ENCODE results near the gene ISG15.

ISG15 gene

DNA sequence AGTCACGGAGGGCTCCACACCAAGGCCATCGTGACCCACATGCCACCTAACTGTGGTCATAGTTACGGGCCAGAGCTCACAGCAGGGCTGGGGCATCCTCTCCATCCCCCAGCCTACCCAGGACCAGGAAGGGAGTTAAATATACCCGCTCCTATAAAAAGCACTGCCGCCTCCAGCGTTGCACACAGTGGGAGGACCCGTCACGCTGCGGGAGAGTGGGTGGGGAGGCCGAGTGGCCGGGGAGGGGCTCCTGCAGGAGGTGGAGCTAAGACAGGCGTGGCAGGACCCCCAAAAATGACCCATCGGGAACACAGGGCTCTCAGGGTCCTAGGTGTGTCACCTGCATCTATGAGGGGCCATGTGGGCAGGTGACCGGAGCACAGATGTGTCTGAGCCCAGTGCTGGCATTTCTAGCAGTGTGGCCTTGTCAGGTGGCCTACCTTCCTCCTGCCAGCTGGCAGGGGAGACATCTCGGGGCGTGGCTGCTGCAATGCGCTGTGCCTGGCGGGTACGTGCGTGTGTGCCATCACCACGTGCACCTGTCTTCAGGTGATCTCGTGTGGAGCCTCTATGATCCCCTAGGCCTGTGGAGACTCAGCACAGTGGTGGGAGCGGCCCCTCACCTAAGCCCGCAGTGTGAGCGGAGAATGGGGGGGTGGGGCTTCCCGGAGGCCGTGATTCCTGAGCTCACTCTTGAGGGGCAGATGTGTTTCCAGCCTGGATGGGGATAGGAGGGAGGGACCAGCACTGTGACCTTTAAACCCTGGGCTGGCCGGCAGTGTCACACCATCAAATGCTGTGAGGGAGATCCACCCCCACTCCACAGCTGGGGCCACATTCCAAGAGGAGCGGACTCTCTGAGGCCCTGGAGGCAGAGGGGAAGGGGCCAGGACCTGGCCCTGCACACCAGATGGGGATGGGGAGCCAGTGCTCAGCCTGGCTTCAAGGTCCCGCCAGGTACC lies 24.4 kb downstream of the ISG15 start:
- DNase-seq (ENCODE audit: low read depth), result no peak
- H3K4me3 ChIP-seq (ENCODE audit: control insufficient read depth, low read depth, low read length), result no peak overlapping the region
- TF ChIP-seq, protein P1, sequence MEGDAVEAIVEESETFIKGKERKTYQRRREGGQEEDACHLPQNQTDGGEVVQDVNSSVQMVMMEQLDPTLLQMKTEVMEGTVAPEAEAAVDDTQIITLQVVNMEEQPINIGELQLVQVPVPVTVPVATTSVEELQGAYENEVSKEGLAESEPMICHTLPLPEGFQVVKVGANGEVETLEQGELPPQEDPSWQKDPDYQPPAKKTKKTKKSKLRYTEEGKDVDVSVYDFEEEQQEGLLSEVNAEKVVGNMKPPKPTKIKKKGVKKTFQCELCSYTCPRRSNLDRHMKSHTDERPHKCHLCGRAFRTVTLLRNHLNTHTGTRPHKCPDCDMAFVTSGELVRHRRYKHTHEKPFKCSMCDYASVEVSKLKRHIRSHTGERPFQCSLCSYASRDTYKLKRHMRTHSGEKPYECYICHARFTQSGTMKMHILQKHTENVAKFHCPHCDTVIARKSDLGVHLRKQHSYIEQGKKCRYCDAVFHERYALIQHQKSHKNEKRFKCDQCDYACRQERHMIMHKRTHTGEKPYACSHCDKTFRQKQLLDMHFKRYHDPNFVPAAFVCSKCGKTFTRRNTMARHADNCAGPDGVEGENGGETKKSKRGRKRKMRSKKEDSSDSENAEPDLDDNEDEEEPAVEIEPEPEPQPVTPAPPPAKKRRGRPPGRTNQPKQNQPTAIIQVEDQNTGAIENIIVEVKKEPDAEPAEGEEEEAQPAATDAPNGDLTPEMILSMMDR (conservative IDR thresholded peaks at IDR 0.05; ENCODE audit: control insufficient read depth, insufficient read depth, low read depth, low read length), result no peak

DNA sequence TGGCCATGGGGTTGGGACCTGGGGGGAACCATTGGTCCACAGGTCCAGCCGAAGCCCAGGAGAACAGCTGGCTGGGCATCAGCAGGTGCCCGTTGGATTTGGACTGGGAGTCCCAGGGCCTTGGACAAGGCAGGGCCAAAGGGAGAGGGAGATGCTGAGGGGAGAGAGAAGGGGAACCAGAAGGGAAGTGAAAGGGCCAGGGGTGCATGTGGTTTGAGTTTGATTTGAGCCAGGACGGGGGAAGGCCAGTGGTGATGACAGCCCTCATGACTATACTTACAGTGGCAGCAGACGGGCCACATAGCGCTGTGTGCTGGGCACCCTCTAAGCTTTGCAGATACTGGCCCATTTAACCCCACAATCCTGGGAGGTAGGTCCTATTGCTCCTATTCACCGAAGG lies 25.4 kb downstream of the ISG15 start:
- TF ChIP-seq, protein P1 (conservative IDR thresholded peaks at IDR 0.05; ENCODE audit: control insufficient read depth, insufficient read depth, low read depth, low read length), result no peak
- H3K4me3 ChIP-seq (ENCODE audit: control insufficient read depth, low read depth, low read length), result no peak overlapping the region
- DNase-seq (ENCODE audit: low read depth), result no peak

DNA sequence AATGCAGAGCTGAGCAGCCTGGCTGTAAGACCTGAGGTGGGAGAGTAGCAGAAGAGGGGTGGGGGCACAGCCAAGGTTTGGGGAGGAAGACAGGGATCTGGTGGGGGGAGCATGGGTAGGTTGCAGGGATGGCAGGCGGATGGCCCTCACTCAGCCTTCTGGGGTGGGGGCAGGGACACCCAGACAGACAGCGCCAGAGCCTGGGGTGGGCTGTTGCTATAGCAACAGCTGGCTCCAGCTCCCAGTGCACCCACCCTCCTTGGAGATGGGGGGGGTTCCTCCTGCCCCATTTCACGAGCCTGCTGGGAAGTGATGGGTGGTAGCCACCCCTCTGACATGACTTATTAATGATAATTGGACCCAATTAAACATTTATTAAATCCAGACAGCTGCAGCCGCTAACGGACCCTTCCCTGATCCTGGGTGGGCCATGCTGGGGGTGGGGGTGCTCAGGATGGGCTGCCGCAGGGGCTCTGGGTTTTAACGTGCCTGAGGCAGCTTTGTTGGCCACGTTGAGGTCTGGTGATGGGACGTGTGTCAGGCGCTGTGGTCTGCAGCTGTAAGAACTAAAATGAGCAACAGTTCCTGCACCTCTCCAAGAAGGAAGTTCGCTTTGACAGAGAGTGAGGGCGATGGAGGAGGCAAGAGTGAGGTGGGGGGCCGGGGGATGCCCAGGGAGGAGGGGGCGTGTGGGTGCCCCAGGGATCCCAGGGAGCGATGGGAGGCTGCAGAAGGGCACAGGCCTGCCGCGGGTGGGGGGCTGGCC lies 26.0 kb downstream of the ISG15 start:
- DNase-seq (ENCODE audit: low read depth), result no peak
- no peak overlapping the region for H3K4me3 ChIP-seq (ENCODE audit: control insufficient read depth, low read depth, low read length)
- TF ChIP-seq, protein P1 (conservative IDR thresholded peaks at IDR 0.05; ENCODE audit: control insufficient read depth, insufficient read depth, low read depth, low read length), result no peak

DNA sequence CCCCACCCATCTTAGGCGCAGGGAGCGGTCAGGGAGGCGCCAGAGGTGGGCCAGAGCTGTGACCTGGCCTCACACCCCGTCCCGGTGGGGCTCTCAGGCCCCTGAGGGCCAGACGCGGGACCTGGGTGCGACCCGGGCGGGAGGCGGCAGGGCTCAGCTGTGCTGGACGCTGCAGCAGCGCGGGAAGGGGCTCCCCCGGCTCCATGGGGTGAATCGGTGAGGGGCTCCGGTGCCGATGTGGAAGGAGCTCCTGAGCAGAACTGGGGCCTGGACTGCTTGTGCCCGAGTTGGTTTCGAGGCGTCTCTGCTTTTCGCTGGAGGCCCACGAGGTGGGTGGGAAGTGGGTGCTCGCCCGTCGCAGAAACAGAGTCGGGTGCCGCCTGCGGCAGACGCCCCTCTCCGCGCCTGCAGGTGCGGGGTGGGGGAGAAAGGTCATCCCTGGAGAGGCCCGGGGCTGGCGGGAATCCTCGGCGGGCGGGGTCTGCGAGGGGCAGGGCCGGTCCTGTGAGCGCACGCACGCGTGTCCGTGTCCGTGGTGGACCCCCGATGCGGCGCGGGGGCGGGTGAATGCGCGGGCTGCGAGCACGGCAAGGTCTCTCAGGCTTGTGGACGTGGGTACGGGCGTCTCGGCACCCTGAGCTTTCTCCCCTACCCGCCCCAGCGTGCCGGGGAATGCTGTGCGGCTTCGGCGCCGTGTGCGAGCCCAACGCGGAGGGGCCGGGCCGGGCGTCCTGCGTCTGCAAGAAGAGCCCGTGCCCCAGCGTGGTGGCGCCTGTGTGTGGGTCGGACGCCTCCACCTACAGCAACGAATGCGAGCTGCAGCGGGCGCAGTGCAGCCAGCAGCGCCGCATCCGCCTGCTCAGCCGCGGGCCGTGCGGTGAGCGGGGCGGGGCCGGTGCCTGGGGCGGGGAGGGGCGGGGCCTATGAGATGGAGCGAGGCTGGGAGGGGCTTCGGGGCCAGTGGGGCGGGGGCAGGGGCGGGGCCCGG lies 27.0 kb downstream of the ISG15 start:
- DNase-seq (ENCODE audit: low read depth), result peak; percentile 59
- TF ChIP-seq, protein P1 (conservative IDR thresholded peaks at IDR 0.05; ENCODE audit: control insufficient read depth, insufficient read depth, low read depth, low read length), result no peak
- peak overlapping the region; percentile 15 for H3K4me3 ChIP-seq (ENCODE audit: control insufficient read depth, low read depth, low read length)

DNA sequence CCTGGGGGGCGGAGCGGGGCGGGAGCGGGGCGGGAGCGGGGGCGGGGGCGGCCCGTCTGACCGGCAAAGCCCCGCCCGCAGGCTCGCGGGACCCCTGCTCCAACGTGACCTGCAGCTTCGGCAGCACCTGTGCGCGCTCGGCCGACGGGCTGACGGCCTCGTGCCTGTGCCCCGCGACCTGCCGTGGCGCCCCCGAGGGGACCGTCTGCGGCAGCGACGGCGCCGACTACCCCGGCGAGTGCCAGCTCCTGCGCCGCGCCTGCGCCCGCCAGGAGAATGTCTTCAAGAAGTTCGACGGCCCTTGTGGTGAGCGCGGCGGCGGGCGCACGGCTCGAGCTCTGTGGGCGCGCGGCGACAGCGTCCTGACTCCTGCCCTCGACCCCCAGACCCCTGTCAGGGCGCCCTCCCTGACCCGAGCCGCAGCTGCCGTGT lies 27.8 kb downstream of the ISG15 start:
- no peak for DNase-seq (ENCODE audit: low read depth)
- H3K4me3 ChIP-seq (ENCODE audit: control insufficient read depth, low read depth, low read length), result no peak overlapping the region
- TF ChIP-seq, protein P1 (conservative IDR thresholded peaks at IDR 0.05; ENCODE audit: control insufficient read depth, insufficient read depth, low read depth, low read length), result no peak

DNA sequence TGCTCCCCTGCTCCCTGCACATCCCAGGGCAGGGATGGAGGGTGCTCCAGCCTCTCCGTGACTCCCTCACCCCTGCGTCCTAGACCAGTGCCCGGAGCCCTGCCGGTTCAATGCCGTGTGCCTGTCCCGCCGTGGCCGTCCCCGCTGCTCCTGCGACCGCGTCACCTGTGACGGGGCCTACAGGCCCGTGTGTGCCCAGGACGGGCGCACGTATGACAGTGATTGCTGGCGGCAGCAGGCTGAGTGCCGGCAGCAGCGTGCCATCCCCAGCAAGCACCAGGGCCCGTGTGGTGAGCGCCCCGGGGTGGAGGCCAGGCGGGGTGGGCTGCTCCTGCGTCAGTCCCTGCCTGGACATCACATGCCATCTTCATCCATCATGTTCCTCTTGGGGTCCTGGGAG lies 28.6 kb downstream of the ISG15 start:
- DNase-seq (ENCODE audit: low read depth), result no peak
- TF ChIP-seq, protein P1 (conservative IDR thresholded peaks at IDR 0.05; ENCODE audit: control insufficient read depth, insufficient read depth, low read depth, low read length), result no peak
- no peak overlapping the region for H3K4me3 ChIP-seq (ENCODE audit: control insufficient read depth, low read depth, low read length)

Measured in fibroblast of mammary gland (primary cell).